Smooth muscle cell of the brain vasculature (primary cell): ENCODE results near the gene TNIP1.

Experiments
- DNase-seq: peaks from one replicate; pipeline ENCODE4 v3.0.0-alpha.2; 2012; ENCODE audit warnings: low read depth, low spot score

TNIP1 gene

GRCh38 chr5:151083081-151083676, 2.3 kb upstream of the TNIP1 start:
- DNase-seq: no peak

GRCh38 chr5:151082282-151082902, 1.6 kb upstream of the TNIP1 start:
- no peak for DNase-seq

GRCh38 chr5:151081431-151082281, 822 bp upstream of the TNIP1 start:
- no peak for DNase-seq

- DNase-seq: no peak
Measured at GRCh38 chr5:151079838-151080612, 809 bp downstream of the TNIP1 start.

GRCh38 chr5:151078490-151079262, 2.2 kb downstream of the TNIP1 start:
- no peak for DNase-seq

- no peak for DNase-seq
Measured at GRCh38 chr5:151077967-151078366, 2.9 kb downstream of the TNIP1 start.

- DNase-seq: no peak
Measured at GRCh38 chr5:151077419-151077818, 3.4 kb downstream of the TNIP1 start.

GRCh38 chr5:151076616-151077015, 4.2 kb downstream of the TNIP1 start:
- no peak for DNase-seq

- DNase-seq: no peak
Measured at GRCh38 chr5:151075698-151076331, 5.0 kb downstream of the TNIP1 start.

GRCh38 chr5:151074557-151074956, 6.3 kb downstream of the TNIP1 start:
- DNase-seq: no peak

- no peak for DNase-seq
Measured at GRCh38 chr5:151073280-151073679, 7.6 kb downstream of the TNIP1 start.

GRCh38 chr5:151072630-151073025, 8.2 kb downstream of the TNIP1 start:
- DNase-seq: no peak

GRCh38 chr5:151071848-151072629, 8.8 kb downstream of the TNIP1 start:
- no peak for DNase-seq

GRCh38 chr5:151071021-151071420, 9.8 kb downstream of the TNIP1 start:
- DNase-seq: no peak

GRCh38 chr5:151070449-151070848, 10.4 kb downstream of the TNIP1 start:
- DNase-seq: no peak

- no peak for DNase-seq
Measured at GRCh38 chr5:151068433-151069197, 12.2 kb downstream of the TNIP1 start.

GRCh38 chr5:151067632-151068432, 13.0 kb downstream of the TNIP1 start:
- no peak for DNase-seq

GRCh38 chr5:151066920-151067319, 13.9 kb downstream of the TNIP1 start:
- DNase-seq: no peak
